GM21526 (cell line): ENCODE data around the gene ARHGAP6.
"Not testable (repeated sequence)": the region's sequence is repeated elsewhere in the genome, so short reads cannot be mapped to it uniquely, and the experiment has no call there.

Experiments
- ATAC-seq: cut with Tn5 transposase; IDR thresholded peaks from one replicate; pipeline ENCODE4 v1.9.1; 2021; ENCODE audit warnings: moderate library complexity; ENCODE audit not compliant: unreplicated experiment, low FRiP score

ARHGAP6 gene

DNA sequence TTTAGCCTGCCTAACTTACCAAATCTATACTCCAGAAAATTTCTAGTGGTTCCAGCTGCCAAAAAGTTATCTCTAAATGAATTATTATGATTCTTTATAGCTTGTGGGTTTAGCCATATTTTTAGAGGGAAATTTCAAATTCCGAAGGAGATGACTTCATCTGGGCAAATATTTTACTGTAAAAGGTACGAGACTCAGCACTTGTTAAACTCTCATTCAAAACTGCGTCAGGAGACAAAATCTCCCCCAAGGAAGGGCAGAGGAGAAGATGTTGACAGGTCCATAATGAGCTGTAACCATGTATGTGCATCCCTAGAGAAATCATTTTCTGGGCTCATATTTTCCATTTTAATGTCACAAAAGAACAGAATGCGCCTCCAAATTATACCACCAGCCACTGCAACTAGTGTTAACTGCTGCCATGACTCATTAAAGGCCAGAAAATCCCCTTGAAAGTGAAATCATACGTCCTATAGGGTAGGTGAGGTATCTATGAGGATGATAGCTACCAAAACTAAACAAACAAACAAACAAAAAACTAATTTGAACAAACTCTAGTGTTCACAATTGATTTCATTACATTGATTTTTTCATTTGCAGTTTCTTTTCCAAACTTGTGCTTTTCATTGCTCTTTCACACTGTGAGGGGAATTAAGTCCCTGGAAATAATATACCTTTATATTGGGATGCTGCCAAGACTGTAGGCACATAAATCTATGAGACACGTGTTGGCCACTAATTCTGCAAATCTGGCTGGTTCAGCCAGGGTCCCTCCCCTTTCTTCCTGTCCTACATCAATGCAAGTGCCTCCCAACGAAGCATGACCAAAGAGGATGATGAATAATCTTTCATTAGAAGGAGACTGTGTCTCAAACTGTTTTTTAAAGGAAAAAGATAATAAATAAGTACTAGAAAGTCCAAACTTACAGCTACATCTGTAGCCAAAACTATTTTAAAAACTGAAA lies 85.8 kb downstream of the ARHGAP6 start:
- ATAC-seq, result no peak

DNA sequence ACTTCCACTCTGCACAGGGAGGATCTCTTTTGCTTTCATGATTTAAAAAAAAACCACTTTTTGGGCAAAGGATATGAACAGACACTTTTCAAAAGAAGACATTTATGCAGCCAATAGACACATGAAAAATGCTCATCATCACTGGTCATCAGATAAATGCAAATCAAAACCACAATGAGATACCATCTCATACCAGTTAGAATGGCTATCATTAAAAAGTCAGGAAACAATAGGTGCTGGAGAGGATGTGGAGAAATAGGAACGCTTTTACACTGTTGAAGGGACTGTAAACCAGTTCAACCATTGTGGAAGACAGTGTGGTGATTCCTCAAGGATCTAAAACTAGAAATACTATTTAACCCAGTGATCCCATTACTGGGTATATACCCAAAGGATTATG lies 87.4 kb downstream of the ARHGAP6 start:
- not testable (repeated sequence) for ATAC-seq

DNA sequence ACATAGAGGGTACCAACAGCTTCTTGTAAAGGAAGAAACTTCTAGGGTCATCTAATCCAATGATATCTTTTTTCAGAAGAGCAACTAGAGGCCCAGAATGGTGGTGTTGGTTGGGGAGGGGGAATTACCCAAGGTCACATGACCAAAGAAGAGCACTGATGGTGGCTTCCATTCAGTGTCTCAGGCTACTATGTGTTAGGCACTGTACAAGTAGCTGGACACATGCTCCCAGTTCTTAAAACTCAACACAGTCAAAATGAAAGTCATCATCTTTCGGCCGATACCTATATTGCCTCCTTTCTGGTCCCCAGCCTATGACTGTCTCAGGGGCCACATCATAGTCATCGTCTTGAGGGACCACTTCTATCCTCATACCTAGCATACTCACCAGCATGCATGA lies 88.1 kb downstream of the ARHGAP6 start:
- no peak for ATAC-seq

DNA sequence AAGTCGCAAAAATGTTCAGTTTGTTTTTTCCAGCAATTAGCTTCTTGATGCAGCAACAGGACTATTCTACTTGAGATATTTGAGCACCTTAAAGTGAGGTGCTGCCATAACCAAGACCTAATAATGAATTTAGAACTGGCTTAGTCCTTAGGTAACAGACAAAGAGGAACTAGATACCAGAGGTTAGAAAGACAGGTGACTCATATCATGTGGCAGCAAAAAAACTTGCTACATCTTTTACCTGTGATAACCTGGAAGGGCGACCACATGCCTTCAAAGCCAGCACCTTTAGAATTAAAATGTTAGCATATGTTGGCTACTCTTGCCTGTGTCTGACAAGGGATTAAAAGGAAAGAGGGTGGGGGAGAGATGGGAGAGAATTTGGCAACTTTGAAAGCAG lies 90.4 kb downstream of the ARHGAP6 start:
- ATAC-seq, result no peak

DNA sequence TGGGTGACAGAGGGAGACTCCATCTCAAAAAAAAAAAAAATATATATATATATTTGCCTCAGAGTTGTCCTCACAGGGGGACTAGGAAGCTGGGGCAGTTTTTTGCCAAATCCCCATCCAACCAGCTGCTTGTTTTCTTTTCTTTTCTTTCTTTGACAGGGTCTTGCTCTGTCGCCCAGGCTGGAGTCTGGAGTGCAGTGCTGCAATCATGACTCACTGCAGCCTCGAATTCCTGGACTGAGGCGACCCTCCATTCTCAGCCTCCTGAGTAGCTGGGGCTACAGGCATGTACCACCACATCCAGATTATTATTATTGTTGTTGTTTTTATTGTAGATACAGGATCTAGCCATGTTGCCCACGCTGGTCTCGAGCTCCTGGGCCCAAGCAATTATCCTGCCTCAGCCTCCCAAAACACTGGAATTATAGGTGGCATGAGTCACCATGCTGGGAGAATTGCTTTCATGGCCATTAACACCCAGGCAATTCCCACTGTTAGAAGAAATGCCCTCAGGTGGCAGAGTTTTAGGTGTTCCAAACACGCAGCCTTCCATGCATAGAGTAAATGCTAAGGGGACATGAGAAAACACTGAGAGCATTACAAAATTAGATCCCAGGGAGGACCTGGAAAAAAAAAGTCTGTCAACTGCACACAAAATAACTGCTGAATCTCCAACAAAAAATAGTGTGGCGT lies 98.0 kb downstream of the ARHGAP6 start:
- no peak for ATAC-seq

DNA sequence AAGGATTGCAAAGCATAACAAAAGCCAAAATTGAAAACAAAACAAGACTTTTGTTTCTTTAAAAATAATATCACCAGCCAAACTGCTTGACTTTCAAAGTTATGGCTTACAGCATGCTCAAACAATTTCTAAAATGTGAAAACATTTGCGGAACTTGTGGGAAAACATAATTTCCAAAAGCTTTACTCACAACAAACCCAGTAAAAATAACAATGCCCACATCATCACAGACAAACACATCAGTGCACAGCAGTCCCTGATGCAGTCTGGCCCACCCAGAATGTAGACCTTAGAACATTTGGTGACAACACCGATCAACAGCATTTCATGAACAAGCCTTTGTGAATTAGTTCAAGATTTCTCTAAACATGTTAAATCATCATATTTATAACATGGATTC lies 98.9 kb downstream of the ARHGAP6 start:
- no peak for ATAC-seq

DNA sequence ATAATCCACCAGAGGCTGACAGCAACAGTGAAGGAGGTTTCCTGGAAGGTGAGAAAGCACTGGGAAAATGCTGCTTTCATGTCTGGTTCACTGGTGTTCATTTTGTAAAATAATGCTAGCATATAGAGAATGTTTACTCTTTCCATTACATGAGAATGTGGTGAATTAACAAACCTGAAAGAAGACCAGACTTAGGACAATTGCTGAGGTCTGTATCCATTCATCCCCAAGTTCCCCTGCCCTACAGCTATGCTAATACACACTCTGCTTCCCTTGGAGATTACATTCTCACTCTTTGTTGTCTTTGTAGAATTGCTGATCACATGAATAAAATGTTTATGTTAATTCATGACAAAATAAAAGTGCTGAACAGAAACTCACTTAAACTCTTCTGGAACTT lies 99.5 kb downstream of the ARHGAP6 start:
- ATAC-seq, result no peak

DNA sequence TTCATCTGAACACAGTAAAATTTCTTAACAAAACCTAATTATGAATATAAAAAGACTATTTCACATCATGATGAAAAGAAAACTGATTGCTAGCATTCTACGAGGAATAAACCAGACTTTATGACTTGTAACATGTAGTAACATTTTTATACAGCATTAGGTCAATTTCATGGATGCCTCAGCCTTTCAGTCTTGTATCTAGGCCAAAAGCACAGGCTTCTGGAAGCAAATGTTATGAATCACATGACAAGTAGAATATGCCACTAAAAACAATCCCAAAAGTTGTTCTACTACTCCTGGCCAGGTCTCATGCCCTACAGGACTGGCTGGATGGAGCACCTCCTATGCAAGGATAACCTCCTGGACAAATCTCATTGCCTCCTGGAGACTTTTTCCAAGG lies 101.2 kb downstream of the ARHGAP6 start:
- ATAC-seq, result no peak

DNA sequence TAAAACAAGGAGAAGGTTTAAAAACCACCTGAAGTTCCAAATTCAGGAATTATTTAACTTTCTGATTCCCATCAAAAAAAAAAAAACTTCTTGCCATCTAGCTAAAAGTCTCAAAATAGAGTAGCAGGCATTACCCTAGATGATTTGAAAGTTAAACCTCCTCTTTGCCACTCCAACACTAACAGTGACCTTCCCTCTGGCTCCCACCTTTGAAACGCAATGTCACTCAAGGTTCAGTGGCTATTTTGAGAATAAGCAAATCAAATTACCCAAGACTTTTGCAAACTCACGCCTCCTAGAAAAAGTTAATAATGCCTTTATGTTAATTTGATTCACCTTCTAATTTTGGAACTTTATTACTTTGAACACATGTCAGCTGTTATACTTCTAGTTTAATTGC lies 103.2 kb downstream of the ARHGAP6 start:
- ATAC-seq, result no peak

DNA sequence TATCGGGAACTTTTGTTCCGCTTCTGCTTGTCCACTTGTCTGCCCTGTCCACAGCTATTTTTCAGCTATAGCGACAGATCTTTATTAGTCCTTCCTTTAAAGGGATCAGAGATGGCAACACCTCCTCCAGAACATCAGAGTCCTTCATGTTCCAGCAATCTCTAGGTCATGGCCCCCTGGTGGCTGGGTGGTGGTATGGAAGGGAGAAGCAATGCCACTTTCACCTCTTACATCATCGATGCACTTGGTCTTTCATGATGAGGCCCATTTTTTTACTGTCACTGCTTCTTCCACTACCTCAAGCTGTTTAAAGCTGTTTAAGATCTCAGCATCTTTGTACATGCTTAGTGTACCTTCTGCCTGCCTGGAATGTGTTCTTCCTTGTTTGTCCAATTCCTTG lies 106.7 kb downstream of the ARHGAP6 start:
- peak; percentile 90 for ATAC-seq

DNA sequence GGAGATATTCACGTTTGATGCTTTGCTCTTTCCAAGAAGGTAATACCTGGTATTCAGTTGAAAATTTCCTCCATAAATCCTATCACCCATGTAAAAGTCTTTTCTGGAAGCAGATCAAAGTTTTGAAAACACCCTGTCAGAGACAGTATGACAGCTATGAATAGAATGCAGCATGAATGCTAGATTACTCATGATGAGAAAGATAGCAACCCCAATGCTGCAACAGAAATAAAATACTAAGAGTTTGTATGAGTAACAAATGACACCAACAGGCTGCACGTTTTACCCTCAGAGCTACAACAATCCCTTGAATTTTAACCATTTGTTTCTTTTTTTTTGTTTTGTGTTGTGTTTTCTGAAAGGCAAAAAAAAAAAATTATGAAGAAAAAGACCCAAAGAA lies 108.6 kb downstream of the ARHGAP6 start:
- ATAC-seq, result no peak

DNA sequence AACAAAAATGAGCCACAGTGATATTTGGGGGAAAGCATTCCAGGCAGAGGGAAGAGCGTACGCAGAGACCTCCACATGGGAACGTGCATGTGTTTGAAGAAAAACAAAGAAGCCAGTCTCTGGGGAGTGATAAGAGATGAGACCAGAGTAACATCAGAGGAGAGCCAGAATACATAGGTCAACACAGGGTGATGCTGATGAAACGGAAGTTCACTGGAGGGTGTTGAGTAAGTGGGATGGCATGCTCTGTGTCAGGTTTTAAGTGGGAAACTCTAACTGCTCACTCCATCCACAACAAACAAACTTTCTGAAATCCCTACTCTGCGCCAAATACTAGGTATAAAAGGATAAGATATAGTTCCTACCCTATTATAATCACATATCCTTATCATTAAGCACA lies 110.0 kb downstream of the ARHGAP6 start:
- ATAC-seq, result no peak

DNA sequence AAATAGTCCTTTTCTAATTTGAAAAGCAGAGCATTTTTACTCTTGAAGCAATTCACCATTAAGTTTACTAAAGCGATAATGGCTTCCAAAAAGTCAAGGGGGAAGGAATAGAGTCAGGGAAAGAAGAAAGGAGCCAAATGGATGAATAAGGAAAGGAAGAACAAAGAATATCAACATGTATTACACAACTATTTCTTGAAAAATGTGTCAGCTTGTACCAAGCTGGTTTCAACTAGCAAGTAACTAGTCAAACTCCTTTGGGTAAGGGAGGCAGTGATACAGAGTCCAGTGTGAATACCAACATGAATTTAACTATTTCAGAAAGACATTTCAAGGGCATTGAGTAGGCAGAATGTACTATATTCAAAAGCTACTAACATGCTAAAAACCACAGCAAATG lies 112.1 kb downstream of the ARHGAP6 start:
- ATAC-seq, result no peak

DNA sequence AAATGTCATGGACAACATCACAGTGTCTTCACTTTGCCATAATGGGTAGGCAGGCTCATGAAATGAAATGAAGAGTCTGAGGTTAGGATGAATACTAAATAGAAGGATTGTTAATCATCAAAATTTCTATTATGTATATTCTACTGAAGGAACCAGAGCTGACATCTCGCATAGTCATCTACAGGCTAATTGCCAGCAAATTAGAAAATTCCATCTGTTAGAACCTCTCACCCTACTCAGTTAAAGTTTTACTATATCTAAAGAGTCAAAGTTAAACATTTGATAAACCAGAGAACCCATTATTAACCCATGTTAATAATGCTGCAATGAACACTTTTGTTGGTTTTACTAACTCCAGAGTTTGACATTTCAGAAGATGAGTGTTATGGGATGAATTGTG lies 114.6 kb downstream of the ARHGAP6 start:
- no peak for ATAC-seq

DNA sequence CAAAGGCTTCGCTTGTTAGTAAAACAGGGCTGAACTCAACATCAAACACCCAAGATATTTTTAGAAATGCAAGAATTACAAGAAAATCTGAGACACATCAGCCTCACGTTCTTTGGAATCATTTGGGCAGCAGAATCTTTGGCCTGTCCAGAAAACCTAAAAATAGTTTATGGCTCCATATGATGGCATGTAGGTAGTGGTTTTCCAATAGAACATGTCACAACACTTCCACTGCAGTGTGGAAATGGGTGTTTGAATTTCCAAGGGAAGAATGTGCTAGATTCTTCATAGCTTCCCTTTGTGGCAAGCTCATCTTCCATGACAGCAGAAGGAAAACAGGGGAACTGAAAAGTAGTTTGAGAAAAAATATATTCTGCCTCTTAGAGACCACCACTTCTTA lies 118.8 kb downstream of the ARHGAP6 start:
- ATAC-seq, result no peak

DNA sequence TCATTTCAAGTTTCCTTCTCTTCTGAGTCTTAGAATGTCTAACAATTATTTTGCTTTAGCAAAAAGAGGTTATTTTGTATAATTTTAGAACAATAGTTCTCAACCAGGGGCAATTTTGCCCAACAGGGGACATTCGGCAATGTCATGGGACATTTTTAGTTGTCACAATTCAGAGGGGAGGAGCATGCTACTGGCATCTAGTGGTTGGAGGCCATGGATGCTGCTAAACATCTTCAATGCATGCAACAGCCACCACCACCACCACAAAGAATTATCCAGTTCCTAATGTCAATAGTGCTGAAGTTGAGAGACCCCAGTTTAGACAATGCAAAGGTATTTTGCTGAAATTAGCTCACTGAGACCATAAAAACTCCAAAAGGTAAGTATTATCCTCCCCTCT lies 122.5 kb downstream of the ARHGAP6 start:
- ATAC-seq, result no peak

DNA sequence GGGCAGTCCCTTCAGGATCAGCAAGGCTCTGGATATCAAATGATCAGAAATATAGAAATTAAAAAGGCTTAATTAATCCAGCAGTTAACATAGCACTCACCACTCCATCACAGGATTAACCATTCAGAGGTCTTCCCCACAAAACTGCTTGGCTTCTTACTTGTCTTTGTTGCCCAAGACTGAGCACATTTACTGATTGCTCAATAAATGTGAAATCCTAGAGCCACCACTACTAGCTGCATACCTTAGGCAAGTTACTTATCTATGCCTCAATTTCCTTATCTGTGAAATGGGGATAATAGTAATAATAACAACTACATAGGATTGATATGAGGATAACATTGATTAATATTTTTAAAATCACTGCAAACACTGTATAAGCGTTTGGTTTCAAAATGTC lies 124.2 kb downstream of the ARHGAP6 start:
- ATAC-seq, result no peak

DNA sequence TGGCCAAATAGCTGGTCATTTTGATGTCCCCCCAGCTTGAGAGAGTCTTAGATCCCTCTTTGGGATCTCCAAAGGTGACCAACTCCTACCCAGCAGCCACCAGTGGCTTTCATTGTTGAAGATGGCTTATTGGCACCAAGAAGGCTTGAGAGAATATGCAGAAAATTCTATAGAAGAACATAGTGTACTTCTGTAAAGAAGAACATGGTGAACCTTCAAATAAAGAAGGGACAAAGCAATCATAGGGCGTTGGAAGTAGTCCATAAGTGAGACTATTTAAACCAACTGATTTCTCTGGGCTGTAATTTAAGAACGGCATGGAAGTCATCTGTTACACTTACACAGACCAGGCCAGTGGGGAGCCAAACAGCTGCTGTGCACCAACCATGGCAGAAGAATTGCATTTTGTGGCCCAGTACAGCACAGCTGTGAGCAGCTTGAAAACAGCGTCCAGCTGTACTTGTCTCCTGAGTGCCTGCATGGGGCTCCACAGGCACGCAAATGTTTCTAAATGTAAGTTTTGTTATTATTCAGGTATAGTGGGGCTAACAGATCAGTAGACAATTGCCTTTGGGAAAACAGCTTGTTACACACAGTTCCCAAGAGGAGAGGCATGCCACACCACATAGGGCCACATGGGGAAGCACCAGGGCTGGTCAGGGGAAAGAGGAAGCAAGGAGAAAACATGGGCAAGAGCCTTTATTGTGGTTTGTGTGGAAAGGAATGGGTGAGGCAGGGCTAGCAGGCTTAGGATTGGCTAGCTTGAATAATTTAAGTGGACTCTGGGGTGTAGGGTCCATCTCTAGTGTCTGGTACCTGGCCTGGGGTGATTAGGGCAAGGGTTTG lies 125.0 kb downstream of the ARHGAP6 start:
- ATAC-seq, result peak; percentile 64

DNA sequence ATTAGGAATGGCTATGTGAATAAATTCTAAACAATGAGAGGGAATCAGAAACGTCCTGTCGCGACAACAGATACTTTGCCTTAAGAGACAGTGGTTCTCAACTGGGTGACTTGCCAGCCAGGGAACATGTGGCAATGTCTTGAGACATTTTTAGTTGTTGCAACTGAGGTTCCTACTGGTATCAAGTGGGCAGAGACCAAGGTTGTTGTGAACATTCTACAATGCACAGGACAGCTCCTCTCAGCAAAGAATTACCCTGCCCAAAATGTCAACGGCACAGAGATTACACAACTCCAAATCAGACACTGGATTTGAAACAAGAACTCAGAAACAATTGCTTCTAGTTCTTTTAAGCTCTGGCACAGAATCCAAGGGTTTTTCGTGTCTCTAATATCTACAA lies 128.6 kb downstream of the ARHGAP6 start:
- no peak for ATAC-seq

DNA sequence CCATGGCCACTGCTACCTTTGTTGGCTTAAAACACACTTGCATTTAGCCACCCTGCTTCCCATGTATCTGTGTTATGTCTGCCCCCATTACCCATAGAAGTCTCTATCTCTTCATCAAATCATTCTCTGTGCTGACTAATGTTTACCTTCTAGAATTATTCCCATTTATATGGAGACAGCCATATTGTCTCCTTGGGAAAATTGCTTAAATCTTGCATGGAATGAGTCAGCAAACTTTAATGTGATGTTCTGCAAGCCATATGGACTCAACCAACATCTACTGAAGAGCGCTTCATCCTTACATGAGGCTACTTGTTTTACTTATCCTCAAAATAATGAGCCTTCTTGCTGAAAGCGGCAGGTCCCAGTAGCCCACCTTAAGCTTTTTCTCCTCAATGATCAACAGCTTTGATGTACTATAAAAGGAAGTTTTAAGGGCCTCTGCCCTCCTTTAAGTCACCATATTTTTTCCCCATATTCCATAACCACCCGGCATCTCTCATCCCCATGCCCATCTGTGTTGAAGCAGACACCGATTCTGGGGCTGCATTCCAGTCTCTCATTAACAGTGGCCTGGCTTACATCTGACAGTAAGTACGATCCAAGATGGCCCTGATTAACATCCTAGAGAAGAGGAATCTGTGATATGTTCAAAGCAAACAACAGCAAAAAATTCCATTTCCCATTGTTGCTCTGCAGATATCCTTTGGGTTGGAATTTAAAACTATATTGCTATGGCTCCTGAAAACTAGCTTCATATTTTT lies 130.4 kb downstream of the ARHGAP6 start:
- no peak for ATAC-seq
